ENCODE measurements around the gene SRBD1.

- TF ChIP-seq CTCF (IDR thresholded peaks at IDR 0.05 in 8 of 11, conservative IDR thresholded peaks at IDR 0.05 in 3 of 11) (no peak), POLR2AphosphoS5 (IDR thresholded peaks at IDR 0.05) (no peak), POLR2A (IDR thresholded peaks at IDR 0.05) (no peak)
These were observed 35.2 kb downstream of the SRBD1 start for GRCh38 chr2:45575881-45576280.

Measured in spleen (tissue), 7 donors.